Measurements from ENCODE around the gene EEF1A2.

Gene EEF1A2

GRCh38 chr20:63536997-63537524 lies 38.2 kb upstream of the EEF1A2 start, which contains the start of gene PTK6:
TSS of gene PTK6 (minus strand) at chr20:63537376. CDS start at chr20:63537314, 62 bp downstream.
- DNase-seq, result no peak

GRCh38 chr20:63536241-63536977 lies 37.5 kb upstream of the EEF1A2 start:
- DNase-seq, result no peak

GRCh38 chr20:63534831-63535651 lies 36.2 kb upstream of the EEF1A2 start:
- DNase-seq, result no peak

- DNase-seq, result no peak
These were observed 35.5 kb upstream of the EEF1A2 start for GRCh38 chr20:63534427-63534830.

GRCh38 chr20:63533871-63534393 lies 35.0 kb upstream of the EEF1A2 start:
- no peak for DNase-seq

- DNase-seq, result no peak
These were observed 34.5 kb upstream of the EEF1A2 start for GRCh38 chr20:63533388-63533787.

- no peak for DNase-seq
These were observed 33.6 kb upstream of the EEF1A2 start for GRCh38 chr20:63532449-63532971.

GRCh38 chr20:63531686-63532448 lies 33.0 kb upstream of the EEF1A2 start:
- no peak for DNase-seq

- no peak for DNase-seq
These were observed 31.9 kb upstream of the EEF1A2 start for GRCh38 chr20:63530788-63531160.

GRCh38 chr20:63529861-63530787 lies 31.2 kb upstream of the EEF1A2 start:
- DNase-seq, result no peak

GRCh38 chr20:63529180-63529860 lies 30.4 kb upstream of the EEF1A2 start:
- no peak for DNase-seq

- DNase-seq, result no peak
These were observed 28.3 kb upstream of the EEF1A2 start for GRCh38 chr20:63527184-63527583.

- DNase-seq, result no peak
These were observed 27.1 kb upstream of the EEF1A2 start for GRCh38 chr20:63525971-63526370.

- no peak for DNase-seq
These were observed 26.3 kb upstream of the EEF1A2 start for GRCh38 chr20:63525185-63525584.

GRCh38 chr20:63522981-63523611 lies 24.2 kb upstream of the EEF1A2 start:
- no peak for DNase-seq

GRCh38 chr20:63522091-63522868 lies 23.4 kb upstream of the EEF1A2 start:
- no peak for DNase-seq

GRCh38 chr20:63521602-63522001 lies 22.7 kb upstream of the EEF1A2 start:
- no peak for DNase-seq

GRCh38 chr20:63520934-63521601 lies 22.2 kb upstream of the EEF1A2 start:
- DNase-seq, result peak; percentile 60

- peak; percentile 77 for DNase-seq
These were observed 21.6 kb upstream of the EEF1A2 start, which contains the start of gene PPDPF for GRCh38 chr20:63520504-63520933. TSS of gene PPDPF (plus strand) at chr20:63520765. CDS start at chr20:63521309, 544 bp downstream.

Measured in effector CD8-positive, alpha-beta T cell (primary cell).